ENCODE data around the gene HOXB8.

HOXB8 gene
- 0 reads per million in 2 donors for total RNA-seq

DNA sequence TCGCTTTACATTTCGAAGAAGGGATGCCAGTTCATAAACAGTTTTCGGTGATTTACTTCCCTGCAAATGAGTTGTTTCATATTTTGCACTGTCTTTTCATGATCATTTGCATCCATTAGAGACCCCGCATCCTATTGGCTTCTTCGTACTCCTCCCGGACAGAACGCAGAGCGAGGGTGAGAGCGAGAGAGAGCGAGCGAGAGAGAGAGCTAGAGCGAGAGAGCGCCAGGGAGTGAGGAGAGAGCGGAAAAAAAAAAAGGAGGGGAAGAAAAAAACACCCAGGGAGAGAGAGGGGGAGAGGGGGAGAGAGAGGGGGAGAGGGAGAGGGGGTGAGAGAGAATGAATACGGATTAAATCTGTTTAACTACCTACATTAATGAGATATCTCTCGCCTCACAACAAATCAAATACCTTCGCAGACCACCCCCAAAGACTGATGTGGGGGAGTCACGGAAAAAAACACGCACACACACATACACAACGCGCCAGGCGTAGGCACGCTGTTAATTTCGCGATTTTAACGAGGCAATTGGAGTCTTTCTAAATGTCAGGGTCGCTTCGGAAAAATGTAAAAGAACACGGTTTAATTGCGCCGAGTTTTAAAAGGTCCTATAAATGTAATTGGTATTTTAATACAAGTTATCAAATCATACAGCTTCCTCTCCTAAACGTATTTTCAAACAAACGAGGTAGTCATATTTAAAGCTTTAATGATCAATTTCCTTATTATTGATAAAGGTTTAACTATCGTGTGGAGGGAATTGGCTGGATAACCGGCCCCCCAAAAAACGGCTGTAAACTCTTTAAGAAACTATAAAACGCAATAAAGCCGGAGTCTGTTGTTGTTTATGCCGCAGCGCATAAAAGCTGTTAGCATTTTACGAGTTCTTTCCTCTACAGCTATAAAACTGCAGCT is at the start of gene HOXB8:
HOXB8 (minus strand) TSS at position 246 of the 916 bp plus-strand sequence. CDS start 588 bp downstream, outside the sequence.
- DNase-seq = no peak

- DNase-seq = no peak
These were observed 48.2 kb upstream of the HOXB8 start for GRCh38 chr17:48663134-48663924.

- no peak for DNase-seq
These were observed 40.8 kb upstream of the HOXB8 start for GRCh38 chr17:48655913-48656312.

- no peak for DNase-seq
These were observed 34.6 kb upstream of the HOXB8 start for GRCh38 chr17:48649741-48650140.

DNA sequence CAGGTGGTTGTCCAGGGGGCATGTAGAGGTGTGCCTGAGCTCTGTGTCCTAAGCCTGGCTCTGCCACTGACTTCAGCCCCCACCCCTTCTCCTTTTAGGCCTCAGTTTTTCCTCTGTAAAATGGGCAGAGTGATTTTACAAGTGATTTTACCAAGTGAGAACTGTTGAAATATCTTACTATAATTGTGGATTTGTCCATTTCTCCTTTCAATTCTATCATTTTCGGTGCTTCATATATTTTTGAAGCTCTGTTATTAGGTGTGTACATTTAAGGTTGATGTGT is 32.8 kb upstream of the HOXB8 start:
- DNase-seq = no peak

- no peak for DNase-seq
These were observed 32.2 kb upstream of the HOXB8 start for GRCh38 chr17:48647103-48647962.

DNA sequence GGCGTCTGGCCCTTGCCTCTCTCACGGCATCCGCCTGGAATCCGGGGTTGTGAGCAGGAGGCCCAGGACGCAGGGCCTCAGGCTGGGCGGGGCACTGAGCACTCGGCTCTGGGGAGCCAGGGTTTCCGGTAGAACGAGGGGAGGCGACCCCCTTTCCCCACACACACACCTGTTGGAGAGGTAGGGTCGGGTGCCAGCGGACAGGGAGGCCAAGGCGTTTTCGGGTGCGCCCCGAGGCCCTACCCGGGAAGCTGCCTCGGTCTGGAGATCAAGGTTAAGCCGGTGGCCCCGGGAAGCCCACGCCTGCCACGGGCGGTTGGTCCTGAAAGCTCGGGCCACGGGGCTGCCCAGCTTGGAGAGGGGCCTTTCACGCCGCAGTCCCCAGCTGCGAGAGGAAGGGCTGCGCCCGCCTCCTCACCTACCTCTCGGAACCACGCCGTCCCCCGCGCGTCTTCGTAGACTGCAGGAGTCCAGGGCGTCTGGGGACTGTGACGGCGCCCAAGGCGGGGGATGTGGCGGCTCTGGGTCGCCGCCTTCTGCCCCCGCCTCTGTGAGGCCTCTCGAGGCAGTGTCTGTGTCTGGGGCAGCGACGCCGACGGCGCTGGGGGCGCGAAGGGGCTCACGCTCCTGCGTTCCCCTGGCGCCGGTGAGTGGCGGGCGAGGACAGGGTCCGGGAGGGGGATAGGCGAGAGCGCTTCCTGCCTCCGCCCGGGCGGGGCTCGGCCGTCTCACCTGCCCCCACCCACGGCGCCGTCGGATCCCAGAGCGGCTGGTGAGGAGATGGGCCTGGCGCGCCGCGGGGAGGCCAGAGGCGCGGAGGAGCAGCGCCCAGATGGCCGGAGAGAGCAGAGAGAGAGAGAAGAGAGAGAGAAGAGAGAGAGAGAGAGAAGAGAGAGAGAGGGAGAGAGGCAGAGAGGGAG is 31.4 kb upstream of the HOXB8 start:
- peak in 1 of 5 experiments; percentile 46 for DNase-seq

- no peak for DNase-seq
These were observed 30.6 kb upstream of the HOXB8 start for GRCh38 chr17:48645639-48646182.

DNA sequence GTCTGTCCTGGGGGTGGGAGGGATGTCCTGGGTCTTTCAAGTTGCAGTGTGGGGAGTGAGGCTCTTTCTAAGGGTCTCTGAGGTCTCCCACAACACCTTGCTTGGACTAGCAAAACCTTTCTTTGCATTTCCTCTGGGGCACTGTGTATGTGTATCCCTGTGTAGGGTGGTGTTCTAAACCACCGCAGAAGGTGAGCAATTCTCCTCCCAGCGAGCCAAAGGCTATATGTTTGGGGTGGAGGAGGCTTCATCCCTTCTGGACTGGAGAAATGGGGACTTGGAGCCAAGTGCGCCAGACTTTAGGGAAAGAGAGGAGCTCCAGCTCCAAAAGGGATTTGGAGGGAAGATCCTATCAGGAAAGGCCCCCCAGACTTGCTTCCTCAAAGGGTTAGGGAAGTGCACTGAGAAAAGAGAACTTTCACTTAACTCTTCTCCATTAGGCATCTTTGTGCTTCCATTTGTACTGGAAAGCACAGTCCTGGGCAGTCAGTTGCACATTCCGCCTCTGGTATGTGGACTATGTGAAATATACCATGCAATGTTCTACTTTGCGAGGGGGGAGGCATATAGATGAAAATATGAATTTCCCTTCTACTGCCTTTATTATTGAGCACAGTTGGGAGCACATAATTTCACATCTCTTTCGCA is 29.9 kb upstream of the HOXB8 start:
- DNase-seq = no peak

- DNase-seq = no peak
These were observed 29.1 kb upstream of the HOXB8 start for GRCh38 chr17:48644159-48644558.

DNA sequence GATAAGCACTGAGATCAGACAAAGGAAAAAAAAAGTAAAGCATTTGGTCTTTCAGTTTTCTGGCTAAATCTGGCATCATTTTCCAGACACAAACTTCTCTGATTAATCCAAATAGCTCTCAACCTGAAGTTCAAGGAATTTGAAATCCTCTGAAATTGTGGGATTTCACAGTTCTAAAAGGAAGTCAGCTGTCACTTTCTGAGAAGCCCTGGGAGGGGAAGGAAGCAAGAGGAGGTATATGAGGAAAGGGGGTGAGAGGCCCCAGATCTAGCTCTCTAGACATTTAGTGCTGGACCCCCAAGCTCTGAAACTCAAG is 28.6 kb upstream of the HOXB8 start:
- DNase-seq = no peak

- no peak for DNase-seq
These were observed 28.0 kb upstream of the HOXB8 start for GRCh38 chr17:48642843-48643696.

- no peak for DNase-seq
These were observed 27.2 kb upstream of the HOXB8 start for GRCh38 chr17:48642059-48642842.

DNA sequence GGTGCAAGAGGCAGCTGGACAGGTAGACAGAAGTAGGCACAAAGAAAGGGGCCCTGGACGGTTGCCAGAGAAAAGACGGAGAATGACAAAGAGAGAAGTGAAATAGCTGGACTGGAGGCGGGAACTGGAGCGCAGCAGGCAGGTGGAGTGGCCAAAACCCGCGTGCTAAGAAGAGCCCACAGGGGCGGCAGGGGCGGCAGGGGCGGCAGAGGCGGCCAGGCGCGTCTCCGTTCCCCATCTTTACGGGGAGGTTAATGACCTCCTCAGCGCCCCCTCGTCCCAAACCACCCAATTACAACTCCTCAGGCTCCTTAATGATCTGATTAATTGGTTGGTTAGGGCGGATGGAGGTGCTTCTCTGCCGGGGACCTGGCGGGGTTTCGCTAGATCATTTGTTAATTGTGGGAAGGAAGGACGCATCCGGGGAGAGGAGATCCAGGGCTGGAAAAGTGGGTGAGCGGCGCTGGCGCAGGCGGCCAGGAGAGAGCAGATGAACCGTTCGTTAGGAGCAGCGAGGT is 26.5 kb upstream of the HOXB8 start:
- DNase-seq = no peak

- no peak for DNase-seq
These were observed 25.7 kb upstream of the HOXB8 start for GRCh38 chr17:48640858-48641180.

GRCh38 chr17:48639982-48640857 is 25.1 kb upstream of the HOXB8 start:
- DNase-seq = no peak

DNA sequence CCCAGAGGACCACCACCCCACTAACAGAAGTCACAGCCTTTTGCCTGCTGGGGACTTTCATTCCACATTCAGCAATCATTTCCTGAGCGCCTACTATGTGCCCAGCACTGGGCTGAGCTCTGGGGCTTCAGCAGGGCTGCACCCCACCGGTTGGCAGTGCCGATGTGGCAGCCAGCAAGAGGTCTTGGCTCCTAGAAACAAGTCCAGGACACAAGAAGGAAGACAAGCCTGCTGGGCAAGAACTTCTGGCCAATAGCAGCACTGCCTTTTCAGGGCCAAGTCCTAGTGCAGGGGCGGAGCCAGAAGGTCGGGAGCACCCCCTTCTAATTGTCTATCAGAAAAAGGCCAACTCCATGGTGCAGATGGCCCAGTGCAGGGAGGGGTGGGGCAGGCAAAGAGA is 24.0 kb upstream of the HOXB8 start:
- DNase-seq = no peak

All from T-helper 2 cell (primary cell).